Tibial artery (tissue), 4 donors: ENCODE results near the gene IMP3.
A peak's percentile ranks its signal among the peaks of the same experiment; 100 is the strongest.

ENCODE experiments used
- DNase-seq, 2 donors: peaks; one replicate each; pipeline ENCODE4 v3.0.0-alpha.2; 2019
- H3K27ac ChIP-seq, 2 donors: fragments of 200-600 bp; sonication (generic) in 1 of 2; 1 replicate in 1 of 2; 2 replicates in 1 of 2; pipeline ENCODE4 v1.5.1; 2018 to 2019; ENCODE audit warnings: mild to moderate bottlenecking in 1 of 2
- H3K27me3 ChIP-seq, 2 donors: fragments of 200-600 bp; sonication (generic) in 1 of 2; one replicate each; pipeline versions ENCODE4 v1.5.1 to v1.6.0; 2016 to 2019
- H3K36me3 ChIP-seq, 3 donors: fragments of 200-600 bp; sonication (generic) in 2 of 3; one replicate each; pipeline ENCODE4 v1.5.1; 2016 to 2019; ENCODE audit warnings: mild to moderate bottlenecking in 2 of 3
- H3K4me1 ChIP-seq, 4 donors: fragments of 200-600 bp; sonication (generic) in 2 of 4; 1 replicate in 3 of 4; 2 replicates in 1 of 4; pipeline ENCODE4 v1.5.1; 2016 to 2019
- H3K4me3 ChIP-seq, 2 donors: fragments of 200-600 bp; sonication (generic) in 1 of 2; 1 replicate in 1 of 2; 2 replicates in 1 of 2; pipeline ENCODE4 v1.5.1; 2018 to 2019; ENCODE audit warnings: mild to moderate bottlenecking in 2 of 2
- H3K9me3 ChIP-seq, 3 donors: fragments of 200-600 bp; sonication (generic) in 1 of 3; one replicate each; pipeline ENCODE4 v1.5.1; 2016 to 2019
- intact Hi-C: fragments of 100-400 bp; cut with DNase I; formaldehyde crosslinking; loops from one replicate; pipeline ENCODE4 v1.15.0; 2023; ENCODE audit warnings: low total_unique reads
- TF ChIP-seq, protein P1 (sequence below), 2 experiments: fragments of 200-600 bp in 1 of 2; fragments of 450-650 bp in 1 of 2; IDR thresholded peaks; one replicate each; pipeline ENCODE4 v1.5.1; 2017 to 2019; ENCODE audit warnings: antibody characterized with exemption in 2 of 2, mild to moderate bottlenecking in 1 of 2, moderate library complexity in 1 of 2

Gene IMP3

DNA sequence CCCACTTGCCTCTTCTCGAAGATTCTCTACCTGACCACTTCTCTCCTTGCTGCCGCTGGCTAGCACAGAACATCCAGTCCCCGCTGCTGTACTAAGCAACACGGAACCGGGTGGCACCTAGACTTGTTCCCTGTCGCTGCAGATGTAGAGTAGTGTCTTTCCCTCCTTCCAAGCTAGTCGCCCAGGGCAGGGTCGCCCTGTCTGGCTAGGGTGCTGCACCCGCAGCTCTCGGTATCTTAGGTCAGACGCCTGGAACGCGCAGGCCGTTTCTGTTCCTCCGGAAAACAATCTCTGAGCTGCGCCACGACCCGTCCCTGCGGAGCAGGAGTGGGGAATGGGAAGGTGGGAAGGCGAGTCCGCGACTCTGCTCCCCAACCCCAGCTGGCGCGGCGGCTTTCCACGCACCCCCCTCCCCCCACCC, 6.9 kb upstream of the IMP3 start:
- peaks cover 0 to 27% (median 14%) of the 10 kb centered on the region in 3 donors for H3K36me3 ChIP-seq
- intact Hi-C loops, result loop anchor here (10.0 kb wide), 1 partner anchor 158 kb away; no protein-coding TSS in a partner anchor
- TF ChIP-seq, protein P1, sequence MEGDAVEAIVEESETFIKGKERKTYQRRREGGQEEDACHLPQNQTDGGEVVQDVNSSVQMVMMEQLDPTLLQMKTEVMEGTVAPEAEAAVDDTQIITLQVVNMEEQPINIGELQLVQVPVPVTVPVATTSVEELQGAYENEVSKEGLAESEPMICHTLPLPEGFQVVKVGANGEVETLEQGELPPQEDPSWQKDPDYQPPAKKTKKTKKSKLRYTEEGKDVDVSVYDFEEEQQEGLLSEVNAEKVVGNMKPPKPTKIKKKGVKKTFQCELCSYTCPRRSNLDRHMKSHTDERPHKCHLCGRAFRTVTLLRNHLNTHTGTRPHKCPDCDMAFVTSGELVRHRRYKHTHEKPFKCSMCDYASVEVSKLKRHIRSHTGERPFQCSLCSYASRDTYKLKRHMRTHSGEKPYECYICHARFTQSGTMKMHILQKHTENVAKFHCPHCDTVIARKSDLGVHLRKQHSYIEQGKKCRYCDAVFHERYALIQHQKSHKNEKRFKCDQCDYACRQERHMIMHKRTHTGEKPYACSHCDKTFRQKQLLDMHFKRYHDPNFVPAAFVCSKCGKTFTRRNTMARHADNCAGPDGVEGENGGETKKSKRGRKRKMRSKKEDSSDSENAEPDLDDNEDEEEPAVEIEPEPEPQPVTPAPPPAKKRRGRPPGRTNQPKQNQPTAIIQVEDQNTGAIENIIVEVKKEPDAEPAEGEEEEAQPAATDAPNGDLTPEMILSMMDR (IDR thresholded peaks at IDR 0.05), result no peak
- H3K4me1 ChIP-seq, result peaks cover 0 to 49% (median 41%) of the 10 kb centered on the region in 4 donors
- peak overlapping the region; percentile 78 to 79 for H3K4me3 ChIP-seq
- peak overlapping the region; percentile 93 for H3K27ac ChIP-seq
- no peaks in the 10 kb centered on the region for H3K9me3 ChIP-seq
- no peak for DNase-seq
- no peaks in the 10 kb centered on the region for H3K27me3 ChIP-seq

DNA sequence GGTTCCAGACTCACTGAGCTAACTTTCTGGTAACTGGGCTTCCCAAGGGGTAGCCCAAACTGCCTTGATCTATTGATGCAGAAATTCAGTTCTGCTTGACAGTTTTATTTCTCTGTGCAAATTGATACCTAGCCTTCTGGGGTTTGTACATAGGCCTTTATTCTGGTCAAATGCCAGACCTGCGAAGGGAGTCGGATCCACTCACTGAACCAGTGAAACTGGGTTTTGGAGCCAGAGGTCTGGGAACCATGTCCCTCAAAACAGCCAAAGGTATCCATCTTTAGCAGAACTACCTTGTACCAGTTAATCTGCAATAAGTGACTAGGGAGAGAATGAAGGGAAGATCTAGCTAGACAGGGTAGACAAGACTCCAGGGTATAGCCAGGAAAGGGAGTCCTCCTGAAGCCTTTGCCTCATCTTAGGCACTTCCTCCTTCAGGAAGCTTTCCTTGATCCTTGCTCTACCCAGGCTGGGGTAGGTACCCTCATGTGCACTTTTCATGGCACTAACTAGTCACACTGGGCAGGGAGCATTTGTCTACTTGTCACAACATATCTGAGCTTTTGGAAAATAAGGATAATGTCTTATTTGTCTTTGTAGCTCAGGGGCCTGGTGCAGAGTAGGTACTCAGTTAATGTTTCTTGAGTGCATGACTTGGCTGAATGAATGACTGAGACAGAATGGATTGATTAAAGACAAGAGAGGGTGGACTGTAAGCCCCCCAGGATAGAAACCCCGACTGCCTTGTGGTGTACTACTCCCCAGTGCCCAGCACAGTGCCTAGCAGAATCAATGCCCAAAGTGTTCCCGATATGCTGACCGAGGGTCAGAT, 6.3 kb upstream of the IMP3 start:
- intact Hi-C loops, result loop anchor here (10.0 kb wide), 1 partner anchor 158 kb away; no protein-coding TSS in a partner anchor
- peak overlapping the region; percentile 78 to 79 for H3K4me3 ChIP-seq
- H3K4me1 ChIP-seq, result peaks cover 0 to 43% (median 35%) of the 10 kb centered on the region in 4 donors
- H3K27ac ChIP-seq, result peak overlapping the region; percentile 93
- H3K9me3 ChIP-seq, result no peaks in the 10 kb centered on the region
- H3K27me3 ChIP-seq, result no peaks in the 10 kb centered on the region
- TF ChIP-seq, protein P1 (IDR thresholded peaks at IDR 0.05), result no peak
- peaks cover 0 to 24% (median 14%) of the 10 kb centered on the region in 3 donors for H3K36me3 ChIP-seq
- DNase-seq, result no peak

DNA sequence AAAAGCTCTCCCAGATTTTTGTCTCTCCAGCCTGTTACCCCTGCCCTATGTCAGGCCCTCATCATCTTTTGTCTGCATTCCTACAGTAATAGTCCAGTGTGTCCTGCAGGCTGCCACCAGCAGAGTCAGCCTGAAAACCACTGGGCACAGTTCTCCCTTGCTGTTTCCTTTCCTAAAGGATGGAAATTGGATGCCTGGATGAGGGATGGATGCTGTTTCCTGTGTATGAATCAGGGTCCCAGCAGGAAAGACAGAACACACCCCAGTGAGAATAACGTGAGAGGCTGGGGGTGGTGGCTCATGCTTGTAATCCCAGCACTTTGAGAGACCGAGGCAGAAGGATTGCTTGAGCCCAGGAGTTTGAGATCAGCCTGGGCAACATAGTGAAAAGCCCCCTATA, 4.4 kb upstream of the IMP3 start:
- Histone ChIP-seq H3K36me3 (peaks cover 0 to 5% (median 0%) of the 10 kb centered on the region in 3 donors), H3K9me3 (no peaks in the 10 kb centered on the region), H3K4me1 (peaks cover 0 to 30% (median 22%) of the 10 kb centered on the region in 4 donors), H3K4me3 (no peak overlapping the region), H3K27ac (no peak overlapping the region), H3K27me3 (no peaks in the 10 kb centered on the region)
- intact Hi-C loops, result loop anchor here (10.0 kb wide), 1 partner anchor 160 kb away; no protein-coding TSS in a partner anchor
- TF ChIP-seq, protein P1 (IDR thresholded peaks at IDR 0.05), result no peak
- DNase-seq, result no peak

DNA sequence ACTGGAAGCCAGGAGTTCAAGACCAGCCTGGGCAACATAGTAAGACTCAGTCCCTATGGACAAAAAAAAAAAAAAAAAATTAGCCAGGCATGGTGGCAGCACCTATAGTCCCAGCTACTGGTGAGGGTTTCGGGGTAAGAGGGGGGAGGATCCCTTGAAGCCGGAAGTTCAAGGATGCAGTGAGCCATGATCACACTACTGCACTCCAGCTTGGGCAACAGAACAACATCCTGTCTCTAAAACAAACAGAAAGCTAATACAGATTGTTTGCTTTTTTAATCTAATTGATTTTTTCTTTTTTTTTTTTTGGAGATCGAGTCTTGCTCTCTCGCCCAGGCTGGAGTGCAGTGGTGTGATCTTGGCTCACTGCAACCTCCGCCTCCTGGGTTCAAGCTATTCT, 1.6 kb upstream of the IMP3 start:
- TF ChIP-seq, protein P1 (IDR thresholded peaks at IDR 0.05), result no peak
- intact Hi-C loops, result loop anchor here (10.0 kb wide), 1 partner anchor 163 kb away; no protein-coding TSS in a partner anchor
- H3K36me3 ChIP-seq, result peaks cover 0 to 3% (median 0%) of the 10 kb centered on the region in 3 donors
- no peak overlapping the region for H3K27ac ChIP-seq
- no peaks in the 10 kb centered on the region for H3K27me3 ChIP-seq
- H3K9me3 ChIP-seq, result no peaks in the 10 kb centered on the region
- peaks cover 0 to 46% (median 36%) of the 10 kb centered on the region in 4 donors for H3K4me1 ChIP-seq
- no peak for DNase-seq
- H3K4me3 ChIP-seq, result no peak overlapping the region

DNA sequence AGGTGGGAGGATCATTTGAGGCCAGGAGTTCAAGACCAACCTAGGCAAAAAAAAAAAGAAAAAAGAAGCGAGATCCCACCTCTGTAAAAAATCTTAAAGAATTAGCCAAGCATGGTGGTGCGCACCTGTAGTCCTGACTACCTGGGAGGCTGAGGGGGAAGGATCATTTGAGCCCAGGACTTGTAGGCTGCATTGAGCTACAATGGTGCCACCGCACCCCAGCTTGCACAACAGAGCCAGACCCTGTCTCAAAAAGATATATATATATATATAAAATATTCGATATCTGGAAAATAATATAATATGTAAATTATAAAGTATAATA, 1.1 kb upstream of the IMP3 start:
- Histone ChIP-seq H3K4me1 (peaks cover 0 to 46% (median 31%) of the 10 kb centered on the region in 4 donors), H3K36me3 (peaks cover 0 to 3% (median 0%) of the 10 kb centered on the region in 3 donors), H3K4me3 (peak overlapping the region in 1 of 2 donors; percentile 81), H3K27me3 (no peaks in the 10 kb centered on the region), H3K27ac (peak overlapping the region; percentile 90 to 96), H3K9me3 (no peaks in the 10 kb centered on the region)
- TF ChIP-seq, protein P1 (IDR thresholded peaks at IDR 0.05), result no peak
- intact Hi-C loops, result loop anchor here (10.0 kb wide), 1 partner anchor 164 kb away; no protein-coding TSS in a partner anchor
- DNase-seq, result no peak
